ENCODE data around the gene MIS18BP1.

Gene MIS18BP1

DNA sequence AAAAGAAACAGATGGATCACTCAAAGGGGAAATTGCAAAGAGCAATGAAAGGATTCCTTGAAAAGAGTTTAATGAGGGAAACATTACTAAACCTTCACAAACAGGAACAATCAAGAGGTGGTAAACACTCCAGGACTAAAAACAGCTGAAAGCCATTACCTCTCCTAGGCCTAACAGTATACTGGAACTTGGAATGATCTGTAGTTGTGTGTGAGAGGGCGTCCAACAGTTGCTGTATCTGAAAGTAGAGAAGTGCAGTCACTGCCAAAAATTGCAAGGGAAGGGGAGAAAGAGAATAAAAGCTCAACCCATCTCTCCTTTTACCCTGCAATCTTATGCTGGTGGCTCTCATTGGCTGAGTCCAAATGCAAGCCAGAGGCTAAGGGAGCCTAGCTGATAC lies 17.0 kb upstream of the MIS18BP1 start:
- TF ChIP-seq, protein P1, sequence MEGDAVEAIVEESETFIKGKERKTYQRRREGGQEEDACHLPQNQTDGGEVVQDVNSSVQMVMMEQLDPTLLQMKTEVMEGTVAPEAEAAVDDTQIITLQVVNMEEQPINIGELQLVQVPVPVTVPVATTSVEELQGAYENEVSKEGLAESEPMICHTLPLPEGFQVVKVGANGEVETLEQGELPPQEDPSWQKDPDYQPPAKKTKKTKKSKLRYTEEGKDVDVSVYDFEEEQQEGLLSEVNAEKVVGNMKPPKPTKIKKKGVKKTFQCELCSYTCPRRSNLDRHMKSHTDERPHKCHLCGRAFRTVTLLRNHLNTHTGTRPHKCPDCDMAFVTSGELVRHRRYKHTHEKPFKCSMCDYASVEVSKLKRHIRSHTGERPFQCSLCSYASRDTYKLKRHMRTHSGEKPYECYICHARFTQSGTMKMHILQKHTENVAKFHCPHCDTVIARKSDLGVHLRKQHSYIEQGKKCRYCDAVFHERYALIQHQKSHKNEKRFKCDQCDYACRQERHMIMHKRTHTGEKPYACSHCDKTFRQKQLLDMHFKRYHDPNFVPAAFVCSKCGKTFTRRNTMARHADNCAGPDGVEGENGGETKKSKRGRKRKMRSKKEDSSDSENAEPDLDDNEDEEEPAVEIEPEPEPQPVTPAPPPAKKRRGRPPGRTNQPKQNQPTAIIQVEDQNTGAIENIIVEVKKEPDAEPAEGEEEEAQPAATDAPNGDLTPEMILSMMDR (IDR thresholded peaks at IDR 0.05; ENCODE audit: extremely low read depth, missing control alignments) = no peak
- DNase-seq (ENCODE audit: low spot score) = no peak

DNA sequence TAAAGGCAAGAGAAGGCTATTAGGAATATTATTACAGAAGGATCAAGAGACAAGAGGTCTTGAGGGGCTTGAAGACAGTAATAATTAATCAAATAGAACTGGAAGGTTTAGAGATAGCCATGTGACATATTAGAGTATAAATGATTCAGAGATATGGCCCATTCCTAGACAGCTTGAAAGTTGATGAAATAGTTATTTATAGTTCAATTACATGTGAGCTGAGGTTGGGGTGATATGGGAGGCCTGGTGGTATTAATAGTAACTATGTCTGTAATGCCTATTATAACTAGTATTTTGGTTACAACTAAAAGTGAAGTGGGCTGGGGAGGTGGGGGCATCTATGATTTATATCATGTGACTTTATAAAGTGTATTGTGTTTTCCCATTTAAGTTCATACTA lies 14.1 kb upstream of the MIS18BP1 start:
- no peak for DNase-seq (ENCODE audit: low spot score)
- TF ChIP-seq, protein P1 (IDR thresholded peaks at IDR 0.05; ENCODE audit: extremely low read depth, missing control alignments) = no peak

DNA sequence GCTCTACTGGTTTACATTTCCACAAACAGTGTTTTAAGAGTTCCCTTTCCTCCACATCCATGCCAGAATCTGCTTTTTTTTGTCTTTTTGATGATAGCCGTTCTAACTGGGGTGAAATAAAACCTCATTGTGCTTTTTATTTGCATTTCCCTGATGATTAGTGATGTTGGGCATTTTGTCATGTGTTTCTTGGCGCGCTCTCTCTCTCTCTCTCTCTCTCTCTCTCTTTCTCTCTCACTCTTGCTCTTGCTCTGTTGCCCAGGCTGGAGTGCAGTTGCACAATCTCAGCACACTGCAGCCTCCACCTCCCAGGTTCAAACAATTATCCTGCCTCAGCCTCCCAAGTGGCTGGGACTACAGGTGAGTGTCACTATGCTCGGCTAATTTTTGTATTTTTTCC lies 9.6 kb upstream of the MIS18BP1 start:
- DNase-seq (ENCODE audit: low spot score) = no peak
- TF ChIP-seq, protein P1 (IDR thresholded peaks at IDR 0.05; ENCODE audit: extremely low read depth, missing control alignments) = no peak

DNA sequence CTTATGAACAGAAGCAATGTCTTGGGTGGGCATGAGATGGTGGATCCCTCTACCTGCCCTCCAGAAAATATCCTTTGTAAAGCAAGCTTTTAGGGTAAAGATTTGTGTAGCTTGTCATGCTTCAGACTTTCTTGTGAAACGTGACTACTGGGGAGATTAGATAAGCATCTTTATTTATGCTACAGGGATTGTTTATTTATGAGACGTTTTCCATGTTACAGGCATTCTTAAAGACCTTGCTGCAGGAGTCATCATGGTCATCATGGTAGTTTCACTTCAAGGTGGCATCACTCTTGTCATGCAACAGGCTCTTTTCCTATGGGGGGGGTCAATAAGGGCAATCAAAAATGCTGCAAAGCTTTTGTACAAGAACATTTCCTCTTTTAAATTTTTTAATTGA lies 8.2 kb upstream of the MIS18BP1 start:
- DNase-seq (ENCODE audit: low spot score) = no peak
- TF ChIP-seq, protein P1 (IDR thresholded peaks at IDR 0.05; ENCODE audit: extremely low read depth, missing control alignments) = no peak

DNA sequence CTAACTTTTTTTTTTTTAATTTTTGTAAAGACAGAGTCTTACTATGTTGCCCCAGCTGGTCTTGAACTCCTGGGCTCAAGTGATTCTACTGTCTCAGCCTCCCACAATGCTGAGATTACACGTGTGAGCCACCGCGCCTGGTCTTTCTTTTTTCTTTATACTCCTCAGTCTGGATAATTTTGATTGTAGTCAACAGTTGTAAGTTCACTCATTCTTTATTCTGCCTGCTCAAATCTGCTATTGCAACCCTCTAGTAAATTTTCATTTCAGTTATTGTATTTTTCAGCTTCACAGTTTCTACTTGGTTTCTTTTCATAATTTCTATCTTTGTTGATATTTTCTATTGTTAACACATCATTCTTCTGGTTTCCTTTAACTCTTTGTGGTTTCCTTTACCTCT lies 5.8 kb upstream of the MIS18BP1 start:
- TF ChIP-seq, protein P1 (IDR thresholded peaks at IDR 0.05; ENCODE audit: extremely low read depth, missing control alignments) = no peak
- no peak for DNase-seq (ENCODE audit: low spot score)

DNA sequence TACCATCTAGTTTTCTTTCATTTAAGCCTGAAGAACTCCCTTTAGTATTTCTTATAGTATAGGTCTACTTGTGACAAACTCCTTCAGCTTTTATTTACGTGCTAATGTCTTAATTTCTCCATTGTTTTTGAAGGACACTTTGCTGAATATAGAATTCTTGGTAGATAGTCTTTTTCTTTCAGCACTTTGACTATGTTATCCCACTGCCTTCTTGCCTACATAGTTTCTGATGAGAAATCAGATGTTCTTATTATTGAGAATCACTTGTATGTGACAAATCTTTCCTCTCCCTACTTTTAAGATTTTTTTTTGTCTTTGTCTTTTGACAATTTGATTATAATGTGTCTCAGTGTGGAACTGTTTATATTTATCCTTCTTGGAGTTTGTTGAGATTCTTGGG lies 5.1 kb upstream of the MIS18BP1 start:
- TF ChIP-seq, protein P1 (IDR thresholded peaks at IDR 0.05; ENCODE audit: extremely low read depth, missing control alignments) = no peak
- DNase-seq (ENCODE audit: low spot score) = no peak

DNA sequence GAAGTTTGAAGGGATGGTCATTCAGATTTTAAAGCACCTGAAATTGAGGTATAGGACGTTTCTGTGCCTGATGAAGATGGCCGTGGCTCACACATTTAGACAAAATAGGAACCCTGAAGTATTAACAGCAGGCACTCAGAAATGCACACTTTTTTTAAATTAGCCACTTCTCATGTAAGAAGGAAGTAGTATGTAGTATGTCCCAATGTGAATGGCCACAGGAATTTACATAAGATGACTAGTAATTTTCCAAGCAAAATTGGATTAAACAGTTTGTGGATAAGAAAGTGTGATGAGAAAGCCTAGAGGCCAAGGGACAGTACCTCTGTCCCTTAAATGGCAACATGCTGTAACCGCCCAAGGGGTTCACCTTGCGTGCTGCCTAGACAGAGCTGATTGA lies 1.8 kb upstream of the MIS18BP1 start:
- TF ChIP-seq, protein P1 (IDR thresholded peaks at IDR 0.05; ENCODE audit: extremely low read depth, missing control alignments) = no peak
- DNase-seq (ENCODE audit: low spot score) = no peak
